Ovary (tissue), 3 donors: ENCODE measurements around the gene IKZF3.

Experiments
- EP300 ChIP-seq: sonication (generic); formaldehyde crosslinking; IDR thresholded peaks from one replicate; pipeline ENCODE4 v1.6.1; 2017; ENCODE audit warnings: antibody characterized with exemption
- TF ChIP-seq, protein P1 (sequence below), 3 donors: fragments of 450-650 bp in 2 of 3; fragments of 200-600 bp in 1 of 3; IDR thresholded peaks; one replicate each; pipeline versions ENCODE4 v1.5.1 to v1.8.0; 2016 to 2022; ENCODE audit warnings: antibody characterized with exemption in 3 of 3, mild to moderate bottlenecking in 1 of 3
- donor health status: DM: no; HTN: no; CAD: no.

- TF ChIP-seq, protein P1, sequence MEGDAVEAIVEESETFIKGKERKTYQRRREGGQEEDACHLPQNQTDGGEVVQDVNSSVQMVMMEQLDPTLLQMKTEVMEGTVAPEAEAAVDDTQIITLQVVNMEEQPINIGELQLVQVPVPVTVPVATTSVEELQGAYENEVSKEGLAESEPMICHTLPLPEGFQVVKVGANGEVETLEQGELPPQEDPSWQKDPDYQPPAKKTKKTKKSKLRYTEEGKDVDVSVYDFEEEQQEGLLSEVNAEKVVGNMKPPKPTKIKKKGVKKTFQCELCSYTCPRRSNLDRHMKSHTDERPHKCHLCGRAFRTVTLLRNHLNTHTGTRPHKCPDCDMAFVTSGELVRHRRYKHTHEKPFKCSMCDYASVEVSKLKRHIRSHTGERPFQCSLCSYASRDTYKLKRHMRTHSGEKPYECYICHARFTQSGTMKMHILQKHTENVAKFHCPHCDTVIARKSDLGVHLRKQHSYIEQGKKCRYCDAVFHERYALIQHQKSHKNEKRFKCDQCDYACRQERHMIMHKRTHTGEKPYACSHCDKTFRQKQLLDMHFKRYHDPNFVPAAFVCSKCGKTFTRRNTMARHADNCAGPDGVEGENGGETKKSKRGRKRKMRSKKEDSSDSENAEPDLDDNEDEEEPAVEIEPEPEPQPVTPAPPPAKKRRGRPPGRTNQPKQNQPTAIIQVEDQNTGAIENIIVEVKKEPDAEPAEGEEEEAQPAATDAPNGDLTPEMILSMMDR (IDR thresholded peaks at IDR 0.05): no peak
- no peak for TF ChIP-seq EP300
Measured at GRCh38 chr17:39816272-39816671, 47.8 kb downstream of the IKZF3 start.
